ENCODE measurements around the gene CARM1.

DNA sequence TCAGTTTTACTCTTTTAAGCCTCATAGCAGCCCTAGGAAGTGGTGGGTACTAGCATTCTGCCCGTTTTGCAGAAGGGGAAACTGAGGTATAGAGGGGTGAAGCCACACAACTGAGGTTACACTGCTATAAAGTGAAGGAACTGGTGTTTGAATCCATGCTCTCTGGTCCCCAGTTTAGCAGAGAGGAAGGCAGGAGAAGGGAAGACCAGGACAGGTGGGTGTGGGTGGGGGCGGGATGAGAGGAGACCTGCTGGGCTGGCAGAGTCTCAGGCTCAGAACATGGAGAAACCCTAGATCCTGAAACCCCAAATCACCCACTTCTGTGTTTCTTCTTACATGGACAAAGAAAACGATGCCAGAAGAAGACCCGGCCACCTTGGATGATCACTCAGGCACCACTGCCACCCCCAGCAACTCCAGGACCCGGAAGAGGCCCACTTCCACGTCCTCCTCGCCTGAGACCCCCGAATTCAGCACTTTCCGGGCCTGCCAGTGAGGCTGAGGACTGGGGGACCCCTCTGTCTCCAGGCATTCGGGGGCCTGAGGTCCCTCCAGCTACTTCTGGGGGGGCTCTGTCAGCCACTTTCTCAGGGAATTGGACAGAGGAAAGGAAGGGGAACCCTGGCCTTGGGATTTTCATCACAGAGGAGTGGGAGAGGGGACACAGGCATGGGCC is 2.3 kb upstream of the CARM1 start:
- TF ChIP-seq EZH2 (IDR thresholded peaks at IDR 0.05; ENCODE audit: low read depth): no peak
- TF ChIP-seq, protein P1, sequence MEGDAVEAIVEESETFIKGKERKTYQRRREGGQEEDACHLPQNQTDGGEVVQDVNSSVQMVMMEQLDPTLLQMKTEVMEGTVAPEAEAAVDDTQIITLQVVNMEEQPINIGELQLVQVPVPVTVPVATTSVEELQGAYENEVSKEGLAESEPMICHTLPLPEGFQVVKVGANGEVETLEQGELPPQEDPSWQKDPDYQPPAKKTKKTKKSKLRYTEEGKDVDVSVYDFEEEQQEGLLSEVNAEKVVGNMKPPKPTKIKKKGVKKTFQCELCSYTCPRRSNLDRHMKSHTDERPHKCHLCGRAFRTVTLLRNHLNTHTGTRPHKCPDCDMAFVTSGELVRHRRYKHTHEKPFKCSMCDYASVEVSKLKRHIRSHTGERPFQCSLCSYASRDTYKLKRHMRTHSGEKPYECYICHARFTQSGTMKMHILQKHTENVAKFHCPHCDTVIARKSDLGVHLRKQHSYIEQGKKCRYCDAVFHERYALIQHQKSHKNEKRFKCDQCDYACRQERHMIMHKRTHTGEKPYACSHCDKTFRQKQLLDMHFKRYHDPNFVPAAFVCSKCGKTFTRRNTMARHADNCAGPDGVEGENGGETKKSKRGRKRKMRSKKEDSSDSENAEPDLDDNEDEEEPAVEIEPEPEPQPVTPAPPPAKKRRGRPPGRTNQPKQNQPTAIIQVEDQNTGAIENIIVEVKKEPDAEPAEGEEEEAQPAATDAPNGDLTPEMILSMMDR (conservative IDR thresholded peaks at IDR 0.05): no peak
